Parathyroid adenoma (tissue), 2 donors: ENCODE data around the gene IRAK1.

Experiments used
- H2AFZ ChIP-seq: fragments of 300-600 bp; sonication (generic); one replicate; pipeline ENCODE4 v1.7.0; 2017; ENCODE audit warnings: antibody characterized with exemption, mild to moderate bottlenecking
- H3K27ac ChIP-seq: fragments of 300-600 bp; sonication (generic); one replicate; pipeline ENCODE4 v1.7.0; 2017
- H3K27me3 ChIP-seq: fragments of 300-600 bp; sonication (generic); one replicate; pipeline ENCODE4 v1.7.0; 2017; ENCODE audit warnings: low read length; ENCODE audit not compliant: control insufficient read depth, insufficient read depth
- H3K36me3 ChIP-seq: fragments of 300-600 bp; sonication (generic); one replicate; pipeline ENCODE4 v1.7.0; 2017; ENCODE audit warnings: low read length; ENCODE audit not compliant: control insufficient read depth, insufficient read depth
- H3K4me1 ChIP-seq: fragments of 300-600 bp; sonication (generic); one replicate; pipeline ENCODE4 v1.7.0; 2017; ENCODE audit warnings: control low read depth
- H3K4me2 ChIP-seq: fragments of 300-600 bp; sonication (generic); one replicate; pipeline ENCODE4 v1.7.0; 2017; ENCODE audit warnings: low read length
- H3K4me3 ChIP-seq: fragments of 300-600 bp; sonication (generic); one replicate; pipeline ENCODE4 v1.7.0; 2017; ENCODE audit warnings: low read depth, low read length
- H3K79me2 ChIP-seq: fragments of 300-600 bp; sonication (generic); one replicate; pipeline ENCODE4 v1.7.0; 2017; ENCODE audit warnings: control low read depth
- H3K9ac ChIP-seq: fragments of 300-600 bp; sonication (generic); one replicate; pipeline ENCODE4 v1.7.0; 2017; ENCODE audit warnings: mild to moderate bottlenecking
- H3K9me3 ChIP-seq: fragments of 300-600 bp; sonication (generic); one replicate; pipeline ENCODE4 v1.7.0; 2017; ENCODE audit warnings: low read length; ENCODE audit not compliant: control insufficient read depth
- TF ChIP-seq, protein P1 (sequence below): fragments of 300-600 bp; sonication (generic); IDR thresholded peaks from one replicate; pipeline ENCODE4 v1.7.0; 2017; ENCODE audit warnings: antibody characterized with exemption, mild to moderate bottlenecking
- donor health status: primary hyperparathyroidism.

IRAK1 gene

DNA sequence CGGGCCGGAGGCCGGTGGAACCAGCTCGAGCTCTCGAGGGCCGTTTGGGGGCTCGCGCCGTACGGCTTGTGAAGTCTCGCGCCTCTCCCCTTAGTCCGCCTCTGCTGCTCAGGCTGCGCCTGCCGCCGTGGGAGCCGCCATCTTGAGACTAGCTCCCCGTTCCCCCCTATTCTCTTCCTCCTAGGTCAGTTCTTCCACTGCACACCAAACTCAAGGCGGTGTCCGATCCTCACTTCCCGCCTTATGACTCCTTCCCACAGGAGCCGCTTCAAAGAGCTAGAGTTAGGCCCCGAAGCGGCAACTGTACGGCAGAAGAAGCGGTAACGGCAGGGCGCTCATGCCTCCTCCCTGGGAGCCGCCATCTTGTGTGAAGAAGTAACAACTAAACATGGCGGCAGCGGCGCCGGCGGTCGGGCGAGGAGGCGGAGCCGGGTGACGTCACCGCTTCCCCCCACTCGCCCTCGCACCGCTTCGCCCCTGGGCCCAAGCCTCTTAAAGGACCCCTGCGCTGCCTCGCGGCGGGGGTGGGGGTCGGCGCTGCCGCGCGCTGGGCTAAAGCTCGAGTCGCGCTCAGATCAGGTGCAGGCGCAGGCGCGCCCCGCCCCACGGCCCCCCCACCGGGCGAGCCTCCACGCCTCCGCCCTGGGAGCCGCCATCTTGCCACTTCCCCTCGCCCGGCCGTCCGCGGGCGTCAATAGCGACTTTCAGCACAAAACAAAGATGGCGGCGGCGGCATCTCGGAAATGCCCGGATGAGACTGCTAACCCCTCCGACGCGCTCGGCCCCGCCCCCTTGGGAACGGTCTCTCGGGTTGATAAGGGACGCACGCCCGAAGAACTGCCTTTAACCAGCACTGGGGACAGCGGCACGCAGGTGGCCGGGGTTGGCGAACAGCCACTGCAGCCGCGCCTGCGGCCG lies 48.0 kb downstream of the IRAK1 start, which contains the start of gene HCFC1:
TSS of gene HCFC1 (minus strand) at position 369 of the 918 bp plus-strand sequence. CDS start 978 bp downstream, outside the sequence.
- peak within 1 kb of the TSS; percentile 93 for H2AFZ ChIP-seq
- H3K4me2 ChIP-seq, result peak within 1 kb of the TSS; percentile 82
- H3K4me1 ChIP-seq, result peaks cover 22% of the 10 kb centered on the region
- H3K36me3 ChIP-seq, result no peaks in the 10 kb centered on the region
- no peaks in the 10 kb centered on the region for H3K27me3 ChIP-seq
- peak within 1 kb of the TSS; percentile 97 for H3K9ac ChIP-seq
- H3K9me3 ChIP-seq, result no peaks in the 10 kb centered on the region
- H3K79me2 ChIP-seq, result peaks cover 15% of the 10 kb centered on the region
- peak within 1 kb of the TSS; percentile 100 for H3K27ac ChIP-seq
- TF ChIP-seq, protein P1, sequence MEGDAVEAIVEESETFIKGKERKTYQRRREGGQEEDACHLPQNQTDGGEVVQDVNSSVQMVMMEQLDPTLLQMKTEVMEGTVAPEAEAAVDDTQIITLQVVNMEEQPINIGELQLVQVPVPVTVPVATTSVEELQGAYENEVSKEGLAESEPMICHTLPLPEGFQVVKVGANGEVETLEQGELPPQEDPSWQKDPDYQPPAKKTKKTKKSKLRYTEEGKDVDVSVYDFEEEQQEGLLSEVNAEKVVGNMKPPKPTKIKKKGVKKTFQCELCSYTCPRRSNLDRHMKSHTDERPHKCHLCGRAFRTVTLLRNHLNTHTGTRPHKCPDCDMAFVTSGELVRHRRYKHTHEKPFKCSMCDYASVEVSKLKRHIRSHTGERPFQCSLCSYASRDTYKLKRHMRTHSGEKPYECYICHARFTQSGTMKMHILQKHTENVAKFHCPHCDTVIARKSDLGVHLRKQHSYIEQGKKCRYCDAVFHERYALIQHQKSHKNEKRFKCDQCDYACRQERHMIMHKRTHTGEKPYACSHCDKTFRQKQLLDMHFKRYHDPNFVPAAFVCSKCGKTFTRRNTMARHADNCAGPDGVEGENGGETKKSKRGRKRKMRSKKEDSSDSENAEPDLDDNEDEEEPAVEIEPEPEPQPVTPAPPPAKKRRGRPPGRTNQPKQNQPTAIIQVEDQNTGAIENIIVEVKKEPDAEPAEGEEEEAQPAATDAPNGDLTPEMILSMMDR, result no peak
- peak within 1 kb of the TSS; percentile 93 for H3K4me3 ChIP-seq

DNA sequence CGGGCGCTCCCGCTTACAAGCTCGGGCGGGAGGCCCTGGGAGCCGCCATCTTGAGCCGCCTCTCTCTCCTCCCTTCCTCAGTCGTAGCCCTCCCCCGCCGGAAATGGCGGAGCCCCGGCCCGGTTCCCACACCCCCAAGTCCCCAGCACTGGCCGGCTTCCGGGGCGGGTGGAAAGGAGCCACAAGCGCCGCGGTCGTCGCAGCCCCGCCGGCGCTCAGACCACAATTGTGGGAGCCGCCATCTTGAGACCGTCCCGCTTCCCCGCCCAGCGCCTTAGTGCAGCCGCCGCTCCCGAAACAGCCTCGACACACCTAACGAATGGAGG lies 48.6 kb downstream of the IRAK1 start:
- Histone ChIP-seq H3K27ac (peak overlapping the region; percentile 100), H3K4me2 (peak overlapping the region; percentile 82), H3K79me2 (peaks cover 15% of the 10 kb centered on the region), H3K27me3 (no peaks in the 10 kb centered on the region), H3K9ac (peak overlapping the region; percentile 97), H2AFZ (peak overlapping the region; percentile 93), H3K36me3 (no peaks in the 10 kb centered on the region), H3K9me3 (no peaks in the 10 kb centered on the region), H3K4me3 (peak overlapping the region; percentile 93), H3K4me1 (peaks cover 26% of the 10 kb centered on the region)
- TF ChIP-seq, protein P1, result no peak

DNA sequence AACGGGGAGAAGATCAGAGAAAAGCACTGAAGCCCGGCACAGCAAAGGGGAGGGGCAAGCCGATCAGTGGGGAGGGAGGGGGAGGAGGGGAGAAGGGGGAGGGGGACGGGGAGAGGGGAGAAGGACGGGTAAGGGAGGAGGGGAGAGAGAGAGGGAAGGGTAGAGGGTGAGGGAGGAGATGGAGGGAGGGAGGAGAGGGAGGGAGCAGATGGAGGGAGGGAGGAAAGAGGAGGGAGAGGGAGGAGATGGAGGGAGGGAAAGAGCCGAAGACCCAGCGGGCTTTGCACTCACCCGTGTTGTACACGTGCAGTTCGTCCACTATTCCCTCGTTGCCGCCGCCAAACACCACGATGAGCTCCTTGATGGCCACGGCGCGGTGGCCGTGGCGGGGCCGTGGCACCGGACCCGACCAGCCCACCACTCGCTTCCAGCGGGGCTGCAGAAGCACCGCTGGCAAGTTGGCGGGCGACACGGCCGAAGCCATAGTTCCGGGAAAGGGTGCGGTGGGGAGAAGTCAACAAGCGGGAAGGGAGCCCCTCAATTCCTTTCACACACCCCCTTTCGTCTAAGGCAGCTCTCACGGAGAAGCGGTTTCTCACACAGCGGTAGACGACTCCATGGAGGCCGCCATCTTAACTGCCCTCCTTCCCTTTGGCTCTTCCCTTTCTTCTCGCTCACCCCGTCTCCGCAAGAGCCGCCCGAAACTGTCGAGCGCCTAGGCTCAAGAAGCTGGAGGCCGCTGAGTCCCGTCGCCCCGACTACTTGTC lies 49.2 kb downstream of the IRAK1 start:
- peak overlapping the region; percentile 93 for H3K4me3 ChIP-seq
- H2AFZ ChIP-seq, result peak overlapping the region; percentile 93
- TF ChIP-seq, protein P1, result no peak
- H3K27ac ChIP-seq, result peak overlapping the region; percentile 100
- H3K9me3 ChIP-seq, result no peaks in the 10 kb centered on the region
- peaks cover 29% of the 10 kb centered on the region for H3K4me1 ChIP-seq
- H3K79me2 ChIP-seq, result peaks cover 15% of the 10 kb centered on the region
- H3K4me2 ChIP-seq, result peak overlapping the region; percentile 82
- no peaks in the 10 kb centered on the region for H3K36me3 ChIP-seq
- H3K27me3 ChIP-seq, result no peaks in the 10 kb centered on the region
- peak overlapping the region; percentile 43 for H3K9ac ChIP-seq

DNA sequence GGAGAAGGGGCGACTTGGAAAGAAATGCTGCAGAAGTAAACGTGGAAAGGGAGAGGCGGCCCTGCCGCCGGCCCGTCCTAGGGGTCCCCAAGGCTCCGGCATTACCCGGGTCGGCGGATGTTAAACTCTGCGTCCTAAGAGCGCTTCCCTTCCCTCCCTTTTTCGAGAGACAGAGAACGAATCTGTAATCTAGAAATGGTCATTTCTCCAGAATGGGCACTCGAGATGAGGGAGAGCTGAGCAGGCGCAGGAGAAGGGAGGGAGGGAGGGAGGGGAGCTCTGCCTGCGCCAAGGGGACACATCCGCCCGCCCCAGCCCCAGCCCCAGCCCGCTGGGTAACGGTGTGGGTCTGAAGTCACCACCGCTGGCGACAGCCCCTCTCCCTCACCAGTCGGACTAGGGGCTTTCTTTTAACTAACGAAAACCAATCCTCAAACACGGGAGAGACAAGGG lies 49.8 kb downstream of the IRAK1 start:
- H2AFZ ChIP-seq, result no peak overlapping the region
- H3K27ac ChIP-seq, result no peak overlapping the region
- H3K4me2 ChIP-seq, result peak overlapping the region; percentile 72
- H3K27me3 ChIP-seq, result no peaks in the 10 kb centered on the region
- H3K4me1 ChIP-seq, result peaks cover 29% of the 10 kb centered on the region
- H3K9ac ChIP-seq, result no peak overlapping the region
- peak overlapping the region; percentile 93 for H3K4me3 ChIP-seq
- no peaks in the 10 kb centered on the region for H3K36me3 ChIP-seq
- TF ChIP-seq, protein P1, result no peak
- peaks cover 21% of the 10 kb centered on the region for H3K79me2 ChIP-seq
- no peaks in the 10 kb centered on the region for H3K9me3 ChIP-seq
